Esophagus muscularis mucosa (tissue), 4 donors: ENCODE results near the gene LSMEM2.

ENCODE experiments used
- CTCF ChIP-seq, 3 experiments: fragments of 200-600 bp in 2 of 3; fragments of 450-650 bp in 1 of 3; sonication (generic) in 2 of 3; IDR thresholded peaks; one replicate each; pipeline ENCODE4 v1.5.1; 2017 to 2019; ENCODE audit warnings: antibody characterized with exemption in 3 of 3, mild to moderate bottlenecking in 2 of 3, moderate library complexity in 1 of 3
- EP300 ChIP-seq: sonication (generic); formaldehyde crosslinking; IDR thresholded peaks from one replicate; pipeline ENCODE4 v1.6.1; 2017; ENCODE audit warnings: antibody characterized with exemption
- POLR2A ChIP-seq: fragments of 450-650 bp; IDR thresholded peaks from one replicate; pipeline ENCODE4 v1.6.1; 2017; ENCODE audit warnings: antibody characterized with exemption, moderate library complexity, mild to moderate bottlenecking, low read depth

GRCh38 chr3:50270422-50271224 is 8.3 kb upstream of the LSMEM2 start:
- no peak for TF ChIP-seq CTCF (IDR thresholded peaks at IDR 0.05)
- TF ChIP-seq POLR2A, result no peak
- no peak for TF ChIP-seq EP300
